Activated CD4-positive, alpha-beta T cell treated with anti-CD3 and anti-CD28 coated beads, Interleukin-2, amount 10 ng/mL, durations not matched to agents 7 days and 5 days (primary cell): ENCODE measurements around the gene LDLRAD4. TPM values are rescaled to one million over a fixed set of nuclear protein-coding genes. Genes with fewer than 3 reads are reported as not detected.
A peak's percentile ranks its signal among the peaks of the same experiment; 100 is the strongest.

Experiments used
- CTCF ChIA-PET: fragments of 350-600 bp; sonication (Branson Sonifier 250); formaldehyde crosslinking; loops from one replicate; lab custom pipeline; 2021; ENCODE audit warnings: antibody characterized with exemption; lab: Charles Lee
- POLR2A ChIA-PET: fragments of 350-600 bp; sonication (Branson Sonifier 250); formaldehyde crosslinking; loops from one replicate; lab custom pipeline; 2021; ENCODE audit warnings: antibody characterized with exemption; lab: Charles Lee
- DNase-seq: peaks from one replicate; pipeline ENCODE4 v3.0.0-alpha.2; 2020
- H3K27ac Mint-ChIP-seq: one replicate; pipeline ENCODE4 v1.8.0; 2021; ENCODE audit warnings: mild to moderate bottlenecking, moderate library complexity, mixed read lengths
- H3K27me3 Mint-ChIP-seq: one replicate; pipeline ENCODE4 v1.8.0; 2021; ENCODE audit warnings: mixed read lengths
- H3K36me3 Mint-ChIP-seq: one replicate; pipeline ENCODE4 v1.8.0; 2021; ENCODE audit warnings: low read depth, mixed read lengths
- H3K4me1 Mint-ChIP-seq: one replicate; pipeline ENCODE4 v1.8.0; 2021; ENCODE audit warnings: mixed read lengths
- H3K4me3 Mint-ChIP-seq: one replicate; pipeline ENCODE4 v1.8.0; 2021; ENCODE audit warnings: mild to moderate bottlenecking, moderate library complexity, mixed read lengths
- H3K9me3 Mint-ChIP-seq: one replicate; pipeline ENCODE4 v1.8.0; 2021; ENCODE audit warnings: mixed read lengths
- total RNA-seq, 2 experiments: library from RNA; stranded (reverse); gene quantifications; one replicate each; pipeline ENCODE4 v1.2.3, GENCODE V29; 2021

LDLRAD4 gene
- total RNA-seq, 2 experiments from 2014 or later, result 23.8 to 28.6 TPM

DNA sequence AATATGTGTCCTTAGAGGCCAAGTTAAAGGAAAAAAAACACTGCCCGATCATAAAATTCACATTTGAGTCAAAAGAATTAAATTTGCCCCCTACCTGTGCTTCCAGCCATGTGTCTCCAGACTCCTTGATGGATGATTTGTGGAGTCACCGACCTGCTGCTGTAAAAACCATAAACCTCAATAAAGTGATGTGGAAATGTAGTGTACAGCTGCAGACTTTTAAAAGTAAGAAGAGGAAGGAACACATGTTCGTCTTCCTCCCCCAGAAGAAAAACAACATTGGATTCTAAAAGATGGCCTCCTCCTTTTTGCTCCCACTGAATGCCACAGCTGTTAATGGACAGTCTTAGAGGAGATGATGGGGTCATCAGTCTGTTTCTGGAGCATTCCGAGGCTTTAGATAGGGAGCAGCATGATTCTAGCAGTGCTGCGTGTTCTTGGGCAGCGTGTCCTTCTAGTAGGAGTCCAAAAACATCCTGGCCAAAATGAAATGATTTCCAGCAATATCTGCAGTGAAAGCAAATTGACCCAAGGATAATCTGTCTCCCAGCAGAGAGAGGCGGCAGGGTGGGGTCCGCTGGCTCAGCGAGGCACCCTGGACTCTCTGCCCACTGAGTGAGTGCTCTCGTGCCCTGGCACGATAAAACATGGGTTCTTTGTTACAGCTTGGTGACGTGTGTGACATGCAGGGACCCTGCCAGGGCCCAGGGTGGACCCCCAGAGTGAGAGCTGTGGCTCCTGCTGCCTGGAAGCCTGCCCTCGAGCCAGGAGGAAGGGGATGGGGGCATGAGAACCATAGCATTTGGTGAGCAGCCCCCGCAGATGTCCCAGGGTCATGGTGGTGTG, 311.7 kb downstream of the LDLRAD4 start:
- H3K36me3 Mint-ChIP-seq, result peaks cover 3% of the 10 kb centered on the region
- POLR2A ChIA-PET, result no interaction called here
- peaks cover 17% of the 10 kb centered on the region for H3K4me1 Mint-ChIP-seq
- CTCF ChIA-PET, result interaction anchor here (1.4 to 1.6 kb wide), 2 partner anchors 11 to 314 kb away, joined by 4 to 6 read pairs; no protein-coding TSS in a partner anchor
- H3K4me3 Mint-ChIP-seq, result no peak overlapping the region
- H3K27me3 Mint-ChIP-seq, result no peaks in the 10 kb centered on the region
- H3K27ac Mint-ChIP-seq, result no peak overlapping the region
- H3K9me3 Mint-ChIP-seq, result no peaks in the 10 kb centered on the region
- DNase-seq, result no peak

DNA sequence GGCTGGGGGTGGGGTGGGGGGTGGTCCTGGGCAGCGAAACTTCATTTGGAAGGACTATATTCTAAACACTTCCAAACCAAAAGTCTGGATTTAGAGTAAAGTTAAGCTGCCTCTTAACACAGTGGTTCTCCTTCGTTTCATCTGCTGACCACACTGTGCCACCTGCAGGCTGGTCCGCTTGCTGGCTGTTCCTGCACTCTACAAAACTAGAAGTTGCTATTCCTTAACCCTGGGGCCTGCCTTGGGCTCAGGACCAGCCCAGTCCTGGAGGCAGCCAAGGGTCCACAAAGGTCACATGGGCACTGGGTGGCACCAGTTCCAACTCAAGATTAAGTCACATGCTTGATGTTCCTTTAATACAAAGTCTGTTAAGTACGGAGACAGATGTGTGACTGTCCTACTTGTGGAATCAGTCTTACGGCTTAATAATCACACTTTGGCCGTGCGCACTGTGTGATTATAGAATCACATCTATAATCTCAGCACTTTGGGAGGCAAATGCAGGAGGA, 312.4 kb downstream of the LDLRAD4 start:
- no peak overlapping the region for H3K4me3 Mint-ChIP-seq
- H3K27ac Mint-ChIP-seq, result no peak overlapping the region
- no peaks in the 10 kb centered on the region for H3K36me3 Mint-ChIP-seq
- CTCF ChIA-PET, result interaction anchor here (1.6 kb wide), 1 partner anchor 315 kb away, joined by 6 read pairs; no protein-coding TSS in a partner anchor
- H3K27me3 Mint-ChIP-seq, result no peaks in the 10 kb centered on the region
- H3K4me1 Mint-ChIP-seq, result peaks cover 17% of the 10 kb centered on the region
- no peaks in the 10 kb centered on the region for H3K9me3 Mint-ChIP-seq
- no peak for DNase-seq
- POLR2A ChIA-PET, result no interaction called here

DNA sequence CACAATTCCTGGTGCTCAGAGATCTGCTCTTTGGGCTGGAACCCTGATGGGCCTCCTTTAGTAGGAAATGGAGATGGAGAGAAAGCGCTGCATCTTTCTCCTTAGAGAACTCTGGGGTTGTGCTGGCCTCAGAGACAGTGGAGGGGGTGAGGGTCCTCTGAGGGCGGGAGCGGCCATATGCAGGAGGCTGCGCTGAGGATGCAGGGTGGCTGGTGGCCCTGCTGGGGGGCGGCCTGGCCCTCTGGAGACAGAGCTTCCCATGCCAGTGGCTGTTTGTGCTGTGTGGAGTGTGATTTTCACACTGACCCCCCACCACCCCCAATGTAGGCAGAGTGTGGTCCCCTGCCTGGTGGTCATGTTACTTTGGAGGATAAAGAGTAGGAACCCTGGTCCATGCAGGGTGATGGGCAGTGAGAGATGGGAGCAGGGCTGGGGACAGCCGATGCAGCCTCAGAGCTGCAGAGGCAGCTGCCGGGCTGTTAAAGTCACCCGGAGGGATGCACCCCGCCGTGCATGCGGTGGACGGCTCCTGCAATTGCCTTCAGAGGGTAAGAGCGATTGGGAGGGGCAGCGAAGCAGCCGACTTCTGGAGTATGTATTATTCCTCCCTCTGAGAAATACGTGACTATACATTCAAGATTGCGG, 313.2 kb downstream of the LDLRAD4 start:
- no peak overlapping the region for H3K4me3 Mint-ChIP-seq
- no peaks in the 10 kb centered on the region for H3K9me3 Mint-ChIP-seq
- DNase-seq, result no peak
- no peaks in the 10 kb centered on the region for H3K27me3 Mint-ChIP-seq
- ChIA-PET CTCF (interaction anchor here (1.0 to 1.6 kb wide), 2 partner anchors 278 to 316 kb away, joined by 3 to 6 read pairs; no protein-coding TSS in a partner anchor), POLR2A (no interaction called here)
- no peak overlapping the region for H3K27ac Mint-ChIP-seq
- H3K36me3 Mint-ChIP-seq, result no peaks in the 10 kb centered on the region
- H3K4me1 Mint-ChIP-seq, result peaks cover 21% of the 10 kb centered on the region

DNA sequence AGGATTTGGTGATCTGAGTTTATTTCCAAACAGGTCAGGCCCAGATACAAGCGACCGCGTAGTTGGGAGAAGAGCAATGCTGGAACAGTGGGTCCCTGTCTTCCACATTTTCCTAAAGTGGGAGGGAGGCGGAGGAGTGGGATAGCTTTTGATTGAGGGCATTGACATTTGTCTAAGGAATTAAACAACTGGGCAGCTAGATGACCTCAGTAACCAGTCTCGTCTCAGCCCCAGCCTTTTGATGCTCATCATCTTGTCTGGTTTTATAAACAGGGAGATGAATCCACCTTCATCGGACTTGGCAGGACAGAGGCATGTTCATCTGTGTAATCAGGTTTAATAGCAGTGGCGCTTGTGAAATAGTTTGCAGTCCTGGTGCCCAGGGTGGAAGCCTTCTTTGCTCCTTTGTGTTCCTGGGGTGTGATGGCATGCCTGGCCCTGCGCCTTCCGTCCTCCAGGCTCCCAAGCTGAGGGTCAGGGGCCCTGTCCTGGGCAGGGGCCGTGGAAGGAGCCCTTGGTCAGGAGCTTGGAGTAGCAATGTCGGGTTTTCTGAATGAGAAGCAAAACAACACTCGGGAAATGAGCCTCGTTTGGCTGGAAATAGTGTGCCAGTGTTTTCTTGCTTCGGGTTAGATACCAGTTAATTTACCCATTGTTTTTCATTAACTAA, 314.0 kb downstream of the LDLRAD4 start:
- peaks cover 26% of the 10 kb centered on the region for H3K4me1 Mint-ChIP-seq
- ChIA-PET CTCF (interaction anchor here (1.0 kb wide), 1 partner anchor 279 kb away, joined by 3 read pairs; no protein-coding TSS in a partner anchor), POLR2A (no interaction called here)
- no peaks in the 10 kb centered on the region for H3K36me3 Mint-ChIP-seq
- no peak overlapping the region for H3K27ac Mint-ChIP-seq
- DNase-seq, result no peak
- H3K4me3 Mint-ChIP-seq, result no peak overlapping the region
- H3K9me3 Mint-ChIP-seq, result no peaks in the 10 kb centered on the region
- no peaks in the 10 kb centered on the region for H3K27me3 Mint-ChIP-seq

DNA sequence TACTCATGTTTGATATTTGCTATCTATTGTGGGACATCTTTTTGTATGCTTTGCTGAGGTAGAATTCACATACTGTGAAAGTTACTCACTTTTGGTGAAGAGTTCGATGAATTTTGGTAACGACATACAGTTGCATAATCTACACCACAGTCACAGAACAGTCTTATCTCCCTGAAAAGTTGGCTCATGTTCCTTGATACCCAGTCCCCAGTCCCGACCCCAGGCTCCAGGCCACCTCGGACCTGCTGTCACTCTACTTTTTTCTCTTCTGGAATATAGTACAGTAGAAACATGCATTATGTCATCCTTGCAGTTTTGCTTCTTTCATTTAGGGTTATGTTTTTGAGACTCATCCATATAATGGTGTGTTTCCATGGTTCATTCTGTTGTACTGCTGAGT, 316.1 kb downstream of the LDLRAD4 start:
- ChIA-PET CTCF (no interaction called here), POLR2A (no interaction called here)
- Mint-ChIP-seq H3K4me1 (peaks cover 42% of the 10 kb centered on the region), H3K36me3 (peaks cover 3% of the 10 kb centered on the region), H3K27ac (no peak overlapping the region), H3K4me3 (no peak overlapping the region), H3K9me3 (no peaks in the 10 kb centered on the region), H3K27me3 (no peaks in the 10 kb centered on the region)
- no peak for DNase-seq

DNA sequence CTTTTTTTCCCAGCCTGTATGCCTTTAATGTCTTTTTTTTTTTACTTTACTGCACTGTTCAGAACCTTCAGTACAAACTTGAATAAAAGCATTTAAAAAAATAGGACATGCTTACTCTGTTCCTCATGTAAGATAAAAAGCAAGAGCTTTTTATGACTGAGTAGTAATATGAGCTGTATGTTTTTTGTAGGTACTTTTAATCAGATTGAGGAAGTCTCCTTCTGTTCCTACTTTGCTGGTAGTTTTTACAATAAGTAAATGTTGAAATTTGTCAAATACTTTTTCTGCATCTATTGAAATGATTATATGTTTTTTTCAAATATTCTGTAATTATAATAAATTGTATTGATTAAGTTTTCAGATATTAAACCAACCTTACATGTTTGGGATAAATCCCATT, 318.0 kb downstream of the LDLRAD4 start:
- Mint-ChIP-seq H3K4me1 (peaks cover 57% of the 10 kb centered on the region), H3K36me3 (peaks cover 3% of the 10 kb centered on the region), H3K27ac (no peak overlapping the region), H3K27me3 (no peaks in the 10 kb centered on the region), H3K4me3 (no peak overlapping the region), H3K9me3 (no peaks in the 10 kb centered on the region)
- CTCF ChIA-PET, result interaction anchor here (0.6 kb wide), 1 partner anchor 273 kb away, joined by 3 read pairs; no protein-coding TSS in a partner anchor
- DNase-seq, result no peak
- POLR2A ChIA-PET, result no interaction called here

- H3K4me1 Mint-ChIP-seq, result peaks cover 55% of the 10 kb centered on the region
- H3K4me3 Mint-ChIP-seq, result no peak overlapping the region
- no peak for DNase-seq
- no peaks in the 10 kb centered on the region for H3K27me3 Mint-ChIP-seq
- no peak overlapping the region for H3K27ac Mint-ChIP-seq
- POLR2A ChIA-PET, result interaction anchor here (0.6 kb wide), 1 partner anchor 215 kb away, joined by 5 read pairs; no protein-coding TSS in a partner anchor
- peaks cover 4% of the 10 kb centered on the region for H3K36me3 Mint-ChIP-seq
- CTCF ChIA-PET, result no interaction called here
- no peaks in the 10 kb centered on the region for H3K9me3 Mint-ChIP-seq
Measured at GRCh38 chr18:13537022-13537780, 318.6 kb downstream of the LDLRAD4 start.

- H3K4me3 Mint-ChIP-seq, result peak overlapping the region; percentile 17
- H3K4me1 Mint-ChIP-seq, result peaks cover 46% of the 10 kb centered on the region
- peak overlapping the region; percentile 47 for H3K27ac Mint-ChIP-seq
- no peak for DNase-seq
- no peaks in the 10 kb centered on the region for H3K27me3 Mint-ChIP-seq
- ChIA-PET POLR2A (no interaction called here), CTCF (interaction anchor here (0.8 kb wide), 2 partner anchors 158 to 505 kb away, joined by 3 read pairs; no protein-coding TSS in a partner anchor)
- no peaks in the 10 kb centered on the region for H3K9me3 Mint-ChIP-seq
- H3K36me3 Mint-ChIP-seq, result peaks cover 4% of the 10 kb centered on the region
Measured at GRCh38 chr18:13538630-13539029, 320.1 kb downstream of the LDLRAD4 start.

DNA sequence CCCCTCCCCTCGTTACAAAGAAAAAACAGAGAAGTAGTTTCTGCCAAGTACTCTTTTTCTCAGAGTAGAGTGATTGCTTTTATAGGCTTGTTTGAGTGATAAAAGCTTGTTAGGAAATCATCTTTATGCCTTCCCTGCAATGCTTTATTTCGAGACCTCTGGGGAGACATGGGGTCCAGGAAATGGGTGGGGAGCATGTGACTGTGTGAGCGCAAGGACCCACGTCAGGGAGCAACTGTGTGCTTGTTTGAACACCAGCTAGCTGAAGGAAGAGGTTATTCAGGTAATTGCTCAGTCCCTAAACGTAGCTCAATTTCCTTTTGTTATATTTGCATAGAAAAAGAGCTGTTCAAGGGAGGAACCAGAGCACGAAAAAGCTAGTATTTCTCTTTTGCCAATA, 320.5 kb downstream of the LDLRAD4 start:
- ChIA-PET CTCF (interaction anchor here (0.8 kb wide), 1 partner anchor 505 kb away, joined by 3 read pairs; no protein-coding TSS in a partner anchor), POLR2A (no interaction called here)
- Mint-ChIP-seq H3K27ac (peak overlapping the region; percentile 62), H3K9me3 (no peaks in the 10 kb centered on the region), H3K36me3 (peaks cover 4% of the 10 kb centered on the region), H3K4me1 (peaks cover 42% of the 10 kb centered on the region), H3K27me3 (no peaks in the 10 kb centered on the region), H3K4me3 (peak overlapping the region; percentile 17)
- peak; percentile 15 for DNase-seq

DNA sequence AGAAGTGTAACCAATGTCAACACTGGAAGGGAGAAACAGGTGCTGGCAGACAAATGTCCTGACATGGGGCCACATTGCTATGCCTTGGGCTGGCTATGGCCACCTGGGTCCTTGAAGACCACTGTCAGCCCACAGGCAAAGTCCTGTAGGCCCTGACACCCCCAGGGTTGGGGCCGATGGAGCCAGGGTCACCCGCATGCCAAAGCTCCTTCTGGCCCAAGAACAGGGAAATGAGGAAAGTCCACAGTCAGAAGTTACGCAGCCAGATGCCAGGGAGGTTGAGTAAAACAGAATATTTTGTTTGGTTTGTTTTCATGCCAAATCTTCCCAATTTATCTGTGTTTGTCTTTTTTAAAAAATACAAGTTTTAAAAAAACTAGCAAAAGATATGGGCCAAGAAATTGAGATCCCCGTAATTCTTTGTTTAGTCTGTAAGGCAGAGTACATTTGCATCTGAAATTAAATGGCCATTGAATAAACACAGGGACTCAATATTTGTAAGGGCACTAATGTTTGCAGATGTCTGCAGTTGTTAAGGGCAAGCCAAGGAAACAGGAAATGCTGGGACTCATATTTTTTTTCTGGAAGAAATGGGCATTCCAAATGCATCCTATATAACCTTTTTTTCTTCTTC, 321.4 kb downstream of the LDLRAD4 start:
- ChIA-PET CTCF (no interaction called here), POLR2A (no interaction called here)
- Mint-ChIP-seq H3K36me3 (peaks cover 4% of the 10 kb centered on the region), H3K4me3 (no peak overlapping the region), H3K4me1 (peaks cover 41% of the 10 kb centered on the region), H3K27me3 (no peaks in the 10 kb centered on the region), H3K9me3 (no peaks in the 10 kb centered on the region), H3K27ac (peak overlapping the region; percentile 66)
- no peak for DNase-seq

DNA sequence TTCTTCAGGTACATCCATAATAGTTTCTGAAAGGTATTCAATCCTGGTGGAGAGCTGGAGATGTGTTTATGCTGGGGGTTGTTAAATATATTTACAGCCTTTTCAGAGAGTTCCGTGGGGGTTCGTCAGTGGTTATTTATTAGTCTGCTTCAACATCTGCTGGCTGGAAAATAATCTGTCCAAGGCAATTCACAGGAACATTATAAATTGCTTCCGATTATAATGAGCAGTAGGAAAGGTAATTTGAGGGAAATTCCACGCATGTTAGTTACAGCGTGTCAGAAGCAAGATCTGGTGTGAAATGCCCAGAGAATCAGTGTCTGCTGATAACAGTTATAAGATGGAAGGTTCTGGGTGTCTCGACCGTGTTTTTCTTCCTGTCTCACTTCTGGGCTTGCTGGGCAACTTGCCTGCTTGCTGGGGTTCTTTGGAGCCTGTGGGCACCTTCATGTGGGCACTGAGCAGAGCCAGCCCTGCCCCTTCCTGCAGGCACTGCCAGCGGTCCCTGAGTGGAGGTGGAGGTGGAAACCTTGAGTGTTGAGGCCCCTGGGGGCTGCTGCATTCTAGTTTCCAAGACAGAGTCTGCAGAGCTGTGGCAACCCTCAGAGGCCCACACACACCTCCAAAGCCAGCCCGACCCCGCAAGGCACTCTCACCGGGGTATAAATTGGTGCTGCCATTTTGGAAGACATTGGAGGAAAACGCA, 322.1 kb downstream of the LDLRAD4 start:
- ChIA-PET POLR2A (no interaction called here), CTCF (no interaction called here)
- H3K27me3 Mint-ChIP-seq, result no peaks in the 10 kb centered on the region
- peak overlapping the region; percentile 15 for H3K27ac Mint-ChIP-seq
- DNase-seq, result peak; percentile 23
- H3K4me1 Mint-ChIP-seq, result peaks cover 41% of the 10 kb centered on the region
- H3K4me3 Mint-ChIP-seq, result no peak overlapping the region
- peaks cover 4% of the 10 kb centered on the region for H3K36me3 Mint-ChIP-seq
- H3K9me3 Mint-ChIP-seq, result no peaks in the 10 kb centered on the region
